ENCODE results near the gene BCKDHB.

The BCKDHB gene

DNA sequence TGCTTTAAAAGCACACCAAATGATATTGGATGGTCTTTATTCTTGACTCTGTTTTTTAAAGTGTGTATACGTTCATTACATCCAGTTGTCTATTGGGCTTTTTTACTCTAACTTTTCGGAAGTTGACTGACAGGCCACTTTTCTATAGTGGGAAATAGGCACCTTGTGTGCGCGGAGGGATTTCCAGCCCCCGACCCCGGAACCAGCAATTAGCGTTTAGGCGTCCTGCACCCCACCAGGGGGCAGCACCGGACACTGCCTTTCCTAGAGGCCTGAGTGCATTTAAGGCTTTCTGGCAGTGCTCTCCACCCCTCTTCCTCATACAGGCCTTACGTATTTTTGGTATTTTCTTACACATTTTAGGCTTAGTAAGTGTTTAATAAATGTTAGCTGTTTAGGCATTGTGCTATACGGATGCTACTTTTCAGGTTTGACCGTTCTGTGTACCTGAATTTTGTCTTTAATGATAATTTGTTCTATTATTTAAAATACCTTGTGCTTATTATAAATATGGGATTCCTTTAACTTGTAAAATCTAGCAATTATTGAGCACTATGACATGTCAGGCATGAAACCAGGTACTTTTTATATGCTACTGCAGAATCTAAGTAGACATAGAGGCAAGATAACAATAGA, 231.8 kb downstream of the BCKDHB start:
- no peak for DNase-seq

DNA sequence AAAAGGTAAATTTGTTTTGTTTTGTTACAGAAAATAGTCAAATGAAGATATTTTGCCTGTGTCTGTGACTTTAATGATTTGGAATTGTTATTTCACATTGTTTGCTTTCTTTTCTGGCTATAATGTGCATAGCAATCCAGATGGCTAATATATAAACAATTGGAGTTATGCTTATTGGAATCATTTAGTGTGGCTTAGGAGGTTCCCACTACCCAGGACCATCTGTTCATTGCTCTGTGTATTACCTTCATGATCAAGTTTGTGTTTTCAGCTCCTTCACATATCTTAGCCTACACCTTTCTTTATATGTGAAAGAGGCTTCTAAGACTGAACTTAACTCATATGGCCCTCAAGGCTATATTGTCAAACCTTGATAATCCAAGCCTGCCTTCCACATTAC, 232.9 kb downstream of the BCKDHB start:
- DNase-seq: no peak

DNA sequence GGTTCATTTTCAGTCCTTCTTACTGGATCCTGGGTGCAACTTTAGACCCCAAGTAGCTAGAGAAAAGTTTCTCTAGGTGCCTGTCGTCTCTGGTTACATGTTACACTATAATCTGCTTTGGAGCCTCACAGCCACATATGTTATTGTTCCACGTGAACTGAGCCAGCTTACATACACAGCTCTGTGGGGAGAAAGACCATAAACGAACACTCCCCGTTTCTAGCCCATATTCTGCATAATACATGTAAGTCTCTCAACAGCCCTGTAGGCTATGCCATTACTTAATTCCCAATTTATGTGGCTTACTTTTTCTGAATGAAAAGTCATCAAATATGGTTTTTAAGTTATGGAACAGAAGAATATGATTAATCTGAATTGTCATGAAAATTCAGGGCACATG, 233.8 kb downstream of the BCKDHB start:
- no peak for DNase-seq

DNA sequence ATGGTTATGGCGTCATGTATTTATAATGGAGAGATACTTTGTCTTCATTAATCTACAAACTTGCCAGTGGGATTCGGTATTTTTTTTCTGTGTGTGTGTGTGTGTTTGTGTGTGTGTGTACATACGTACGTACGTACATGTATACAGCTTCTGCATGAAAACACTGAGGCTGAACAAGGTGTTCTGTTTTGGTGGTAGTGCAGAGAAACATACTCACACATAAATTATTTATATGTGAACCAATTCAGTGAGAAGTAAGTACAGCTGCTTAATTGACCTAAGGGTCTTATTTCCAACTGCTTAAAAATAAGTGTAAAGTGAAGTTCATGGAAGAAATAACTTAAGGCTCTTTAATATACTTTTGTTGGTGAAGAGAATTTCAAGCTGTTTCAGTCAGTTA, 234.2 kb downstream of the BCKDHB start:
- no peak for DNase-seq

DNA sequence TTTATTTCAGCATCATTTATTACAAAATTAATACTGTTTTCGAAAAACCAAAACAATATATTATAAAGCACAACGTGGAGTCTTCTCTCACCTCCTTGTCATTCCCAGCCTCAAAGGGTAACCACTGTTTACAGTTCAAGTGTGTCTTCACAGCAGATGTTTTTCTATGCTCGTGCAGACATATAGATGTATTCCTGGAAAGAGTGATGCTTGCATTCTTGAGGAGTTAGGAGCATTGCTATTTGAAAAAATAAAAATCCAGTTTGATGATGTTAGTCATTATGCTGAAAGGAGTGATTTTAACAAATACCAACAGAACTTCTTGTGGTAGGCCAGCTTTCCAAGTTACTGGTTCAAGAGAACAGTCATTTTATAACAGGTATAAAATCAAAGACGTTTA, 234.9 kb downstream of the BCKDHB start:
- DNase-seq: no peak

DNA sequence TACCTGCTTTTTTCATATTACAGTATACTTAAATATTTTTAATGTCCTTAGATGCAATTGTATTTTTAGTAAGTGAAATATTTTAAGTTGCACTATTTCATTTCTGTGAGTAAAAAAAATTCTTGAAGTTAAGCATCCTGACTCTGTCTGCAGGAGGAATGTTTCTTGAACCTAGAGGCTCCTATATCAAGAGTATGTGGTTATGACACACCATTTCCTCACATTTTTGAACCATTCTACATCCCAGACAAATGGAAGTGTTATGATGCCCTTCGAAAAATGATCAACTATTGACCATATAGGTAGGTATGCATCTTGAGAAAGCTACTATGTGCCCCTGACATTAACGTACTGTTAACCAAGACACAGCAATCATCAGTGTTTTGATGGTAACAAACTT, 237.0 kb downstream of the BCKDHB start:
- DNase-seq: no peak

DNA sequence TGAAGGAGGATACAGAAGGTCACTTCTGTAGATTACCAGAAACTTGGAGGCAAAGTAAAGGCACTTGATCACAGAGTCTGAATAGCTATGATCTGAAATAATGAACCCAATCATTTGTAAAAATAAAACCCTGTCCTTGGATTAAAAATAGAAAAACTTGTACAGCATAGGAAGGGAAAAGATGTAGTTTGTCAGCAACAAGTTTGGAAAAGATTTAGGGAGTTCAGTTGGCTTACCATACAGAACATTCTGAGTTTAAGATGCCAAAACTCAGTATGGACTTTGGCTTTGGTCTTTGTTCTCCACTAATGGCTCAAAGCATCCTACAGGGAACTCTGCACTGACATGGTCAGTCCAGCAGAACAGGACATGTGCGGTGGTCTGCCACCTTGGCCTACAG, 240.6 kb downstream of the BCKDHB start:
- DNase-seq: no peak

DNA sequence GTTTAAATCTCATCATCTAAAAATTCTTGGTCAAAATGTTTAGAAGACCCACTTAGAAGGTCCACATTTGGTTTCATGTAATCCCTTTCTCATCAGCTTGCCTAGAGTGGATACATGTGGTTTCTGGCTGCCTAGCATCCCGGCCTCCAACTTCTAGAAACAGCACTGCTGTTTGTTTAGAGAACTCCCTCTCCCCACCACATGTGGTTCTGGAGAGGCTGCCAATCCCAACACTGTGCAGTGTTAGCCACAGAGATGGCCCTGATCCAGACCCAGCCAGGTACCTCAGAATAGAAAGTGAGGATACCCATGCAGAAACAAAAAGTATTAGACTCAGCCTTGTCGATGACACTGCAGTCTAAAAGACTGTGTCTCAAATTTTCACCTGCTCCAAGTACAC, 241.8 kb downstream of the BCKDHB start:
- DNase-seq: no peak

DNA sequence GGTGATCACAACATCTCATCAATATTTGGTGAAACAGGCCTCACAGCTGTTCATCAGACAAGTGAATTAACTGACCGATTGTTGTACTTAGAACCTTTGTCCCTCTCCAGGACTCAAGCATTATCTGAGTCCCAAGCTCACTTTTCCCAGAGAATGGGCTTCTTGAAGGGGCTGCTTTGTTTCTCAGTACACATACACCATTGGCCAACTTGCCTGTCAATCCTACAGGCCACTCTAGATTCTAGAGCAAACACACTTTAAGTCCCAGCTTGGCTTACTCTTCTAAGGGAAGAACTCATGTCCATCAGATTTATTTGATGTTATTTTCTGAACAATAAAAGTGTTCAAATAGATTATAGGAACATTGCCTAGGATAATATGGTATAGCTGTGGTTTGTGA, 249.5 kb downstream of the BCKDHB start:
- no peak for DNase-seq

DNA sequence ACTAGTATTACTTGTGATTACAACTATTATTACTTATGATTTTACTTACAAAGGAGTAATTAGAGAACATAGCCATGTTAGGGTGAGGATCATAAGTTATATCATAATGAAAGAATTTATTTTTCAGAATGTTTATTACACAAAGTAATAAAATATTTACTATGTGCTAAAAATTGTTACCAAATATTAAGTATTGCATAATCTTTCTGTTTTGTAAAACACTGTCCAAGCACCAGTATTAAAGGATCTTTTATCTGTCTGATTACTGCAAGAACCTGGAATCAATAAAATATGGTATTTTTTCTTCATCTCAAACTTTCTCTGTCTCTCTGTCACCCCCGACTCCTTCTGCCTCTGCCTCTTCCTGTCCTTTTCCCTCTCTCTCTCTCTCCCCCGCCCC, 250.1 kb downstream of the BCKDHB start:
- DNase-seq: no peak

DNA sequence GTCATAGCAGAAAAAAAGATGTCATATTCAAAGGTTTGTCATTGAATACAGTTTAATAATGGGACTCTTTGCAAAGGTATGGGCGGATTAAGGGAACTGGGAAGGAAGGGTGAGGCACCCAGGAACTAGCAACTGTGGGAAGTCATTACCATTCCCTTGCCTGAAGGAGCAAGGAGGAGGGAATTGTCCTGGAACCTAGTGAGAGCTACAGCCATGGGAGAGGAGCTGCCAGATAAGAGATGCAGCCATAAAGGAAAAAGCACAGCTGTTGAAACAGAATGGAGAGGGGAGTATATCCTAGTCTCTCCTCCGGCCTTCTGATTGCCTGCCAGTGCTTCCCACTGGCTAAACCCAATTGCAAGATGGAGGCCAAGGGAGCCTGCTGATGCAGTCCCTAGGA, 250.6 kb downstream of the BCKDHB start:
- DNase-seq: no peak

DNA sequence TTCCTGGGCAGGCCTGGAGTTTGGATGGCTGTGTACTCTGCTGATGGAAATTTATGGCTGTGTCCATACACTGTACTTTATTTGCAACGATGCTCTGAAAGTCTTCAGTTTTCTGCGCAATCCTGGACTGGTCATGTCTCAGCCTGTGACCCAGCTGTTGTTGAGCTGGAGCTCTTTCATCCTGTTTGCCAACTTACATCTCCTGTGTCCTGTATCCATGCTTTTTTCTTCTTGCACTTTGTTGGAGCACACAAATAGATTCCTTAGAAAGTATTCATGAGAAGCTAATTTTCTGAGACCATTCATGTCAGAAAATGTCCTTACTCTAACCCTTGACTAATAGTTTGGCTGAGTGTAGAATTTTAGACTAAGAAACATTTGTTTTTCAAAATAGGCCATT, 251.2 kb downstream of the BCKDHB start:
- DNase-seq: no peak

DNA sequence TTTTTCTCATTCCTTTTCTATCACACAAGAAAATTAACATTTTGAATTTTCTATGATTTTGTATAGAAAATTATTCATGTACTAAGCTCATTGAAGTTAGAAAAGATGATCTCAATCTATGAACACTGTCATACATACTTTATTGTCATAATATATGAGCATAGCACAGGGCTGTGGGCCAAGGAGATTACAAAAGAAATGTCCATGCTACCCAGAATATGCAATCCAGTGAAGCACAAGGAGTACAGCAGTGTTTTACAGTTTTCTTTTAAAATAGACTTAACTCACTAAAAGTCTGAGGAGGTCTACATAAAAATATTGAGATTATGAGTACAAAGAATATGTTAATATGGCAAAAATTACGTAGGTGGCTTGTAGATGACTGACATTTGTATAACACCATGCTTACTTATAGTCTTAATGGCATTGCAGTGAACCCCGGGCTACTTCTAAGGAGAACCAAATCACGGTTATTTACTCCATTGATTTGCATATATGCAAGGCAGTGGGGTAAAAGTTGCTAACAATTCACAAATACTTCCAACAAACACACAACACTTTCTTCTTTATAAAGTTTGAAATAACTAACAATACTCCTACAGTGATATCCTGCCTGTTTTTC, 257.1 kb downstream of the BCKDHB start:
- DNase-seq: no peak

DNA sequence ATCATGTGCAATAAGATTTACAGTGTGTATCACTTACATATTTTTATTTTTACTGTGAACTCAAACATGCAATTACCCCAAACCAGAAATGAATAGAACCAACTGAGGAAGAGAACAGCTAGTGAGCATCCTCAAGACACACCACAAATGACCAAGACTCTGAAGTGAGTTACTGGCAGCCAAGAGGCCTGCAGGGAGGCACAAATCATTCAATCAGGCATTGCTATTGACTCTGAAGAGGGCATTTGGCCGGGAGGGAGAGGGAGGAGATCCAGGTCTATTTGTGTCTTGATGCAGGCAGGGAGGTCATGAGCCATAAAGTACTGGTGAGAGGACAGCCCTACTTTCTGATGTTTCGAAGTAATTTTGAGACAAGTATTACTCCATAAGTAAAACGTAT, 257.7 kb downstream of the BCKDHB start:
- no peak for DNase-seq

DNA sequence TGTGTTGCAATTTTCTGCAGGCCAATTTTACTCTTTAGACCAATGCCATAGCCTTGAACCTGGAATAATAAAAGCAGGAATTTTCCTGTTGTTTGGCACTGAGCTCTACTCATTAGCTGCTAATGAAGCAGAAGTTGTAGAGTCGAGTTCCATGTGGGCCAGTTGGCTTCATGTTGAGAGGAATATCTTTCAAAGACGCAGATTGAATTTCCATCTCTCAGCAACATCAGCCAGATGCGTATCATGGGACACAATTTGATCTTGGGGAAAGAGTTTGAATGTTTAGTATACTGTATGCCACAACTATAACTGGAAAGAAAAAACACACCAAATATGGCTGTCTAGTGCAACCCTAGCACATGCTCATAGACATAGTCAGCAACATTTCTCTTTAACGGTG, 259.6 kb downstream of the BCKDHB start:
- no peak for DNase-seq

DNA sequence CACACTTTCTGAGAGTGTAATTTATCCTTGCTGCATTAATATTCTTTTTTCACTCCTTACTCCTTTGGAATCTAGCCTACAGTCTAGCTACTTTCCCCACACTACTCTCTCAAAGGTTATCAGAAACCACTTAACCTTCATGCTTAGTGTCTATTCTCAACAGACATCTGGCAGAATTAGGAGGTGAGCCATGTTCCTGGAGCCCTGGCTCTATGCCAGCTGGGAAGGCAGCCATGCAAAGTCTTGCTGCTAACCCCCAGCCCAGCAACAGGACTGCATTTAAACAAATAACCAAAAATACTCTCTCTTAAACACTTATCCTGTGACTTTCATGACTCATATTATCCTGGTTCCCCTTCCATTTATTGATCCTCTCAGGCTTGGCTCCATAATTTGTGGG, 260.2 kb downstream of the BCKDHB start:
- DNase-seq: no peak

DNA sequence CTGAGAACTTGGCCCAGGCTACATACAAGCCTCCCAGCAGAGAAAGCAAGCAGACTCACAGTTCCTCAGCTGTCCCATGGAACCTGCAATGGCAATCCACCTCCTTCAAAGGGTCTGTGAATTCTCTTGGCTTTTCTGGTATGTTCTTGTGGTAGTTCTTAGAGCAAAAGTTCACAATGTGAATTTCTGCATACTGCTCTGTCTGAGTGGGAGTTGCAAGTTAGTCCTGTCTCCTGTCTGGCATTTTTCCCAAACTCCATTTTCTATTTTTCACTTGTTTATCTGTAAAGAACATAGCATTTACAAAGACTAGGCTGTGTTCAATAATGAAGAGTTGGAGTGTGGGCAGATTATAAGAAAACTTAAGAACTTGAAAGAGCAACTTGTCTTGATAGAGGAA, 269.9 kb downstream of the BCKDHB start:
- DNase-seq: no peak

DNA sequence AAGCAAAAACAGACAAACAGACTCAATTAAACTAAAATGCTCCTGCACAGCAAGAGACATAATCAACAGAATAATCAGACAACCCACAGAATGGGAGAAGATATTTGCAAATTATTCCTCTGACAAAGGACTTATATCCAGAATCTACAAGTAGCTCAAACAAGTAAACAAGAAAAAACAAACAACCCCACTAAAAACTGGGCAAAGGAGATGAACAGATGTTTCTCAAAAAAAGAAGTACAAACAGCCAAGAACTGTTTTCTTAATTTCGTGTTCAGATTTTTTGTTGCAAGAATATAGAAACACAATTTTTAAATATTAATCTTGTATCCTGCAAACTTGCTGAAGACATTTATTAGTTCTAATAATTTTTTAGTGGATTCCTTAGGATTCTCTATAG, 274.1 kb downstream of the BCKDHB start:
- no peak for DNase-seq

DNA sequence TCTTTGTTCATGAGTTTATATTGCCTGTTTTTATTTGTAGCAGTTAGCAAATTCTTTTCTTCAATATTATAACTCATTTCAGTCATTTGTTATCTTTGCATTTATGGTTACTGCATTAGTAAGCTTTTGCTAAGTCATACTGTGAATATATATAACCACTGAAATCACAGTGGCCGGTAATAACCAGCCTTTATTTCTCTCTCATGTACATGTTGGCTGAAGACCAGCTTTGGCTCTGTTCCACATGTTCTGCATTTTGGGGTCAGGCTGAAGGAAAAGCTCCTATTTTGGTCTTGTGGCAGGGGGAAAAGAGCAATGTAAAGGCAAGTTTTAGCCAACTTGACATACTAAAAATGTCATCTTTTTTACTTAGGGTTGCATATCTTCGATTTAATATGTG, 276.3 kb downstream of the BCKDHB start:
- no peak for DNase-seq

DNA sequence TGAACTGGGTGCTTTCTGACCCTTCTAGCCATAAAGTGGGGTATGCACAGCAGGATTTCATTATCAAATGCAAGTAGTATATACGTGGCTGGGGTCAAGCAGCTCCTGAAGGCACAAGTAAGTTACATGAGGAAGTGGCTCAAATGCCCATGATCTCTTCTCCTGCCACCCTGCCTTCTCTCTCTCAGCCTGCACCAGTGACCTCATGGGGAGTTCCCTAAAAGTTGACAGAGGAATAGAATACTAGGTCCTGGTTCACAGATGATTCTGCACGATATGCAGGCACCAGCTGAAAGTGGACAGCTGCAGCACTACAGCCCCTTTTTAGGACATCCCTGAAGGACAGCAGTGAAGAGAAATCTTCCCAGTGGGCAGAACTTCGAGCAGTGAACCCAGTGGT, 282.0 kb downstream of the BCKDHB start:
- DNase-seq: no peak

Measured in GF-D8 (cell line).